ENCODE measurements around the gene KRTAP4-2.
"Not testable (repeated sequence)": the region's sequence is repeated elsewhere in the genome, so short reads cannot be mapped to it uniquely, and the experiment has no call there.

Gene KRTAP4-2

GRCh38 chr17:41163828-41164227 is 14.2 kb downstream of the KRTAP4-2 start:
- H3K36me3 ChIP-seq (ENCODE audit: control insufficient read depth in 2 of 2, insufficient read depth in 1 of 2, low read length in 2 of 2): no peaks in the 10 kb centered on the region
- H3K9me3 ChIP-seq (ENCODE audit: control insufficient read depth, insufficient read depth, low read depth, low read length): no peaks in the 10 kb centered on the region
- H3K27ac ChIP-seq (ENCODE audit: extremely low read depth, low read depth, low read length): no peak overlapping the region
- H3K4me3 ChIP-seq (ENCODE audit: low read depth, low read length): no peak overlapping the region
- no peaks in the 10 kb centered on the region for H3K4me1 ChIP-seq (ENCODE audit: control insufficient read depth, insufficient read depth, low read length)
- POLR2A ChIA-PET: no interaction called here
- peak; percentile 25; the same call in 1 of the 2 replicates for TF ChIP-seq BCL6B (tag by site-specific recombination; IDR thresholded peaks at IDR 0.05)
- TF ChIP-seq ZNF660 (tag by site-specific recombination; IDR thresholded peaks at IDR 0.05): no peak
- 0 out of 2 replicates have a peak, but pooled peaks have one; percentile 34 for TF ChIP-seq ZBTB17 (tag by site-specific recombination; IDR thresholded peaks at IDR 0.05)
- CTCF ChIA-PET: interaction anchor here (0.9 kb wide), 1 partner anchor 603 kb away, joined by 4 read pairs; no protein-coding TSS in a partner anchor

GRCh38 chr17:41160648-41161047 is 17.4 kb downstream of the KRTAP4-2 start, which contains the start of gene KRTAP4-4:
KRTAP4-4 (minus strand) TSS chr17:41160748; CDS start chr17:41160691, 57 bp downstream.
- Histone ChIP-seq H3K27ac (ENCODE audit: extremely low read depth, low read depth, low read length) (no peak within 1 kb of the TSS), H3K4me1 (ENCODE audit: control insufficient read depth, insufficient read depth, low read length) (no peaks in the 10 kb centered on the region), H3K9me3 (ENCODE audit: control insufficient read depth, insufficient read depth, low read depth, low read length) (no peaks in the 10 kb centered on the region), H3K36me3 (ENCODE audit: control insufficient read depth in 2 of 2, insufficient read depth in 1 of 2, low read length in 2 of 2) (no peaks in the 10 kb centered on the region), H3K4me3 (ENCODE audit: low read depth, low read length) (no peak within 1 kb of the TSS)
- POLR2A ChIA-PET: no interaction called here
- CTCF ChIA-PET: no interaction called here
- no peak for TF ChIP-seq ZNF701 (tag by site-specific recombination; IDR thresholded peaks at IDR 0.05)
- no peak for TF ChIP-seq SETDB1 (IDR thresholded peaks at IDR 0.05; ENCODE audit: insufficient read length, low read length)
- TF ChIP-seq ZNF121 (tag by site-specific recombination; IDR thresholded peaks at IDR 0.05): no peak
- TF ChIP-seq ZNF488 (tag by site-specific recombination; IDR thresholded peaks at IDR 0.05): no peak
- TF ChIP-seq HIC1 (tag by site-specific recombination; IDR thresholded peaks at IDR 0.05): no peak
- no peak for TF ChIP-seq ELK4 (IDR thresholded peaks at IDR 0.05; ENCODE audit: borderline replicate concordance, low read depth, low read length)
- TF ChIP-seq ZNF354C (tag by site-specific recombination; IDR thresholded peaks at IDR 0.05; ENCODE audit: borderline replicate concordance, low read depth): no peak

GRCh38 chr17:41160190-41160589 is 17.8 kb downstream of the KRTAP4-2 start:
- H3K4me3 ChIP-seq (ENCODE audit: low read depth, low read length); H3K36me3 ChIP-seq (ENCODE audit: control insufficient read depth in 2 of 2, insufficient read depth in 1 of 2, low read length in 2 of 2); H3K4me1 ChIP-seq (ENCODE audit: control insufficient read depth, insufficient read depth, low read length); CTCF ChIA-PET; H3K27ac ChIP-seq (ENCODE audit: extremely low read depth, low read depth, low read length); H3K9me3 ChIP-seq (ENCODE audit: control insufficient read depth, insufficient read depth, low read depth, low read length); POLR2A ChIA-PET: not testable (repeated sequence)
- TF ChIP-seq ZIC2 (tag by site-specific recombination; IDR thresholded peaks at IDR 0.05): peak; percentile 95
- peak; percentile 94 for TF ChIP-seq SCRT1 (tag by site-specific recombination; IDR thresholded peaks at IDR 0.05; ENCODE audit: borderline replicate concordance)
- TF ChIP-seq SCRT2 (tag by site-specific recombination; IDR thresholded peaks at IDR 0.05): peak; percentile 74
